GM23338 (cell line): ENCODE data around the gene CSNK1A1L. TPM values are rescaled to one million over a fixed set of nuclear protein-coding genes. Genes with fewer than 3 reads are reported as not detected.

Experiments used
- ATAC-seq: fragments of 200-7000 bp; cut with Tn5 transposase; 3 replicates; pipeline ENCODE4 v1.9.1; 2020
- DNase-seq: peaks from one replicate; pipeline ENCODE4 v3.0.0-alpha.2; 2015; ENCODE audit warnings: low spot score
- H2AFZ ChIP-seq: fragments of 200-600 bp; sonication (generic); 2 replicates; pipeline ENCODE4 v1.8.0; 2016; ENCODE audit warnings: antibody characterized with exemption, mild to moderate bottlenecking, moderate library complexity
- H3F3A ChIP-seq: fragments of 200-600 bp; sonication (generic); replicated peaks from 2 replicates; pipeline ENCODE4 v1.8.0; 2017; ENCODE audit warnings: antibody characterized with exemption, mixed run types, low read depth
- H3K27ac ChIP-seq: fragments of 200-600 bp; sonication (generic); 2 replicates; pipeline ENCODE4 v1.6.1; 2016; ENCODE audit warnings: low read depth
- H3K27me3 ChIP-seq: fragments of 200-600 bp; sonication (generic); 2 replicates; pipeline ENCODE4 v1.8.0; 2016; ENCODE audit warnings: mild to moderate bottlenecking, mixed run types, moderate library complexity; ENCODE audit not compliant: insufficient read depth
- H3K36me3 ChIP-seq: fragments of 200-600 bp; sonication (generic); 2 replicates; pipeline ENCODE4 v1.8.0; 2016; ENCODE audit warnings: mild to moderate bottlenecking; ENCODE audit not compliant: insufficient read depth
- H3K4me1 ChIP-seq: fragments of 200-600 bp; sonication (generic); 2 replicates; pipeline ENCODE4 v1.8.0; 2016; ENCODE audit warnings: mild to moderate bottlenecking, moderate library complexity; ENCODE audit not compliant: insufficient read depth
- H3K4me2 ChIP-seq: fragments of 200-600 bp; sonication (generic); 2 replicates; pipeline ENCODE4 v1.7.1; 2017; ENCODE audit warnings: mixed run types
- H3K4me3 ChIP-seq: fragments of 200-600 bp; sonication (generic); 2 replicates; pipeline ENCODE4 v1.6.1; 2016; ENCODE audit warnings: mixed run types
- H3K79me2 ChIP-seq: fragments of 200-600 bp; sonication (generic); replicated peaks from 2 replicates; pipeline ENCODE4 v1.8.0; 2017; ENCODE audit warnings: mild to moderate bottlenecking; ENCODE audit not compliant: insufficient read depth
- H3K9me2 ChIP-seq: fragments of 200-600 bp; sonication (generic); 2 replicates; pipeline ENCODE4 v1.8.0; 2017; ENCODE audit not compliant: insufficient read depth
- H4K20me1 ChIP-seq: fragments of 200-600 bp; sonication (generic); replicated peaks from 2 replicates; pipeline ENCODE4 v1.8.0; 2017; ENCODE audit warnings: mild to moderate bottlenecking; ENCODE audit not compliant: insufficient read depth
- H3K27ac Mint-ChIP-seq: 2 replicates; pipeline ENCODE4 v1.8.0; 2020; ENCODE audit warnings: inconsistent platforms, mild to moderate bottlenecking, moderate library complexity, mixed read lengths
- H3K27me3 Mint-ChIP-seq: 3 replicates; pipeline ENCODE4 v1.8.0; 2022; ENCODE audit warnings: low read depth, mild to moderate bottlenecking, moderate library complexity, mixed read lengths, inconsistent platforms; ENCODE audit not compliant: insufficient read depth, poor library complexity
- H3K36me3 Mint-ChIP-seq: 3 replicates; pipeline ENCODE4 v1.8.0; 2021; ENCODE audit warnings: low read depth, mild to moderate bottlenecking, inconsistent platforms, moderate library complexity, mixed read lengths
- H3K4me1 Mint-ChIP-seq: 3 replicates; pipeline ENCODE4 v1.8.0; 2020; ENCODE audit warnings: mild to moderate bottlenecking, inconsistent platforms, mixed read lengths
- H3K4me3 Mint-ChIP-seq: 3 replicates; pipeline ENCODE4 v1.8.0; 2021; ENCODE audit warnings: moderate library complexity, mild to moderate bottlenecking, inconsistent platforms, mixed read lengths
- H3K9me3 Mint-ChIP-seq: 3 replicates; pipeline ENCODE4 v1.8.0; 2020; ENCODE audit warnings: moderate library complexity, mild to moderate bottlenecking, inconsistent platforms, mixed read lengths
- CREB1 ChIP-seq: fragments of 250-450 bp; sonication (Bioruptor Pico); IDR thresholded peaks from 2 replicates; pipeline ENCODE4 v1.5.0; 2020; ENCODE audit warnings: low read depth, mild to moderate bottlenecking, moderate library complexity
- CTCF ChIP-seq, 2 experiments: fragments of 200-600 bp in 1 of 2; sonication (generic) in 1 of 2; conservative IDR thresholded peaks; 2 replicates each; pipeline versions ENCODE4 v1.5.1 to v1.6.1; 2016 to 2017; ENCODE audit warnings: antibody characterized with exemption in 2 of 2, low read depth in 2 of 2, mild to moderate bottlenecking in 2 of 2, moderate library complexity in 1 of 2
- ETS1 ChIP-seq: IDR thresholded peaks from 2 replicates; pipeline ENCODE4 v1.6.1; 2016; ENCODE audit warnings: antibody characterized with exemption
- EZH2phosphoT487 ChIP-seq: fragments of 200-600 bp; sonication (generic); IDR thresholded peaks from one replicate; pipeline ENCODE4 v1.8.1; 2018; ENCODE audit warnings: antibody characterized with exemption; ENCODE audit not compliant: unreplicated experiment
- JUNB ChIP-seq: IDR thresholded peaks from one replicate; pipeline ENCODE4 v1.6.1; 2016; ENCODE audit warnings: antibody characterized with exemption; ENCODE audit not compliant: unreplicated experiment
- POLR2AphosphoS5 ChIP-seq: IDR thresholded peaks from 2 replicates; pipeline ENCODE4 v1.6.1; 2016; ENCODE audit warnings: antibody characterized with exemption, low read depth
- STAT1 ChIP-seq: IDR thresholded peaks from one replicate; pipeline ENCODE4 v1.6.1; 2016; ENCODE audit warnings: antibody characterized with exemption; ENCODE audit not compliant: unreplicated experiment
- ZNF331 ChIP-seq: fragments of 250-450 bp; sonication (Bioruptor Pico); IDR thresholded peaks from 2 replicates; pipeline ENCODE4 v1.5.0; 2020; ENCODE audit warnings: low read depth, mild to moderate bottlenecking, moderate library complexity
- ZNF462 ChIP-seq: fragments of 250-450 bp; sonication (Bioruptor Pico); IDR thresholded peaks from 2 replicates; pipeline ENCODE4 v1.5.0; 2020; ENCODE audit warnings: mild to moderate bottlenecking, moderate library complexity
- polyA plus RNA-seq: library from polyadenylated mRNA; unstranded; fragments of >200 nt; fragmentation: Nextera tagmentation; extraction: Ambion mirVana; gene quantifications from 2 replicates; pipeline ENCODE4 v1.2.1, GENCODE V29; 2016
- total RNA-seq: library from RNA; depleted of rRNA; stranded (reverse); fragments of >200 nt; shearing (Covaris generic); gene quantifications from 2 replicates; pipeline ENCODE4 v1.2.3, GENCODE V29; 2014

CSNK1A1L gene
- total and polyA plus RNA-seq, 2 experiments from 2014 or later: not detected

- H3K27me3 Mint-ChIP-seq: no peaks in the 10 kb centered on the region
Observed at GRCh38 chr13:37089495-37089894, 16.0 kb downstream of the CSNK1A1L start.

GRCh38 chr13:37087486-37087885, 18.0 kb downstream of the CSNK1A1L start:
- Histone ChIP-seq H3K4me3 (no peak overlapping the region), H3K4me1 (no peaks in the 10 kb centered on the region), H2AFZ (no peak overlapping the region), H3K27me3 (no peaks in the 10 kb centered on the region), H3K27ac (no peak overlapping the region), H3K79me2 (no peaks in the 10 kb centered on the region), H3F3A (no peaks in the 10 kb centered on the region), H3K4me2 (no peak overlapping the region), H3K36me3 (no peaks in the 10 kb centered on the region), H4K20me1 (no peaks in the 10 kb centered on the region), H3K9me2 (no peaks in the 10 kb centered on the region)
- no peak for DNase-seq
- Mint-ChIP-seq H3K27ac (no peak overlapping the region), H3K27me3 (no peaks in the 10 kb centered on the region), H3K9me3 (no peaks in the 10 kb centered on the region), H3K4me1 (no peaks in the 10 kb centered on the region), H3K4me3 (no peak overlapping the region), H3K36me3 (no peaks in the 10 kb centered on the region)
- TF ChIP-seq EZH2phosphoT487: no peak
- no peak for TF ChIP-seq STAT1
- TF ChIP-seq ETS1: no peak
- no peak for TF ChIP-seq POLR2AphosphoS5
- TF ChIP-seq CREB1 (CRISPR knock-in tag): no peak
- TF ChIP-seq ZNF331: no peak
- no peak for ATAC-seq

More at GRCh38 chr13:37089495-37089894, 16.0 kb downstream of the CSNK1A1L start:
- no peak overlapping the region for H3K4me2 ChIP-seq
- H3K9me3 Mint-ChIP-seq: no peaks in the 10 kb centered on the region
- H3K4me1 ChIP-seq: no peaks in the 10 kb centered on the region
- H3K36me3 Mint-ChIP-seq: no peaks in the 10 kb centered on the region
- H3K27me3 ChIP-seq: no peaks in the 10 kb centered on the region
- H3K36me3 ChIP-seq: no peaks in the 10 kb centered on the region
- DNase-seq (no peak), ATAC-seq (no peak)
- H3K4me1 Mint-ChIP-seq: no peaks in the 10 kb centered on the region
- H3K79me2 ChIP-seq: no peaks in the 10 kb centered on the region
- H4K20me1 ChIP-seq: no peaks in the 10 kb centered on the region
- H3K27ac Mint-ChIP-seq: no peak overlapping the region
- H3K4me3 Mint-ChIP-seq: no peak overlapping the region
- TF ChIP-seq CTCF (conservative IDR thresholded peaks at IDR 0.05; ENCODE audit: low read depth in 2 of 2): no peak
- no peak for TF ChIP-seq JUNB
- no peaks in the 10 kb centered on the region for H3K9me2 ChIP-seq
- no peak overlapping the region for H3K27ac ChIP-seq
- H3K4me3 ChIP-seq: no peak overlapping the region
- no peak overlapping the region for H2AFZ ChIP-seq
- H3F3A ChIP-seq: no peaks in the 10 kb centered on the region

GRCh38 chr13:37085606-37086005, 19.9 kb downstream of the CSNK1A1L start:
- H3K27me3 ChIP-seq: no peaks in the 10 kb centered on the region
- H3K79me2 ChIP-seq: no peaks in the 10 kb centered on the region
- H2AFZ ChIP-seq: no peak overlapping the region
- Mint-ChIP-seq H3K4me3 (no peak overlapping the region), H3K4me1 (no peaks in the 10 kb centered on the region), H3K27ac (no peak overlapping the region), H3K9me3 (no peaks in the 10 kb centered on the region), H3K27me3 (no peaks in the 10 kb centered on the region), H3K36me3 (no peaks in the 10 kb centered on the region)
- DNase-seq (no peak), ATAC-seq (no peak)
- no peak overlapping the region for H3K27ac ChIP-seq
- no peak overlapping the region for H3K4me3 ChIP-seq
- no peaks in the 10 kb centered on the region for H3K9me2 ChIP-seq
- H3K36me3 ChIP-seq: no peaks in the 10 kb centered on the region
- H3F3A ChIP-seq: no peaks in the 10 kb centered on the region
- no peak overlapping the region for H3K4me2 ChIP-seq
- H3K4me1 ChIP-seq: no peaks in the 10 kb centered on the region
- H4K20me1 ChIP-seq: no peaks in the 10 kb centered on the region
- no peak for TF ChIP-seq CREB1 (CRISPR knock-in tag)
- no peak for TF ChIP-seq ZNF331
- no peak for TF ChIP-seq ZNF462 (CRISPR knock-in tag)
- TF ChIP-seq STAT1: no peak
